ENCODE data around the gene WNT9A.

WNT9A gene

GRCh38 chr1:227903614-227904501 is 43.9 kb downstream of the WNT9A start:
- TF ChIP-seq ZBTB7A (IDR thresholded peaks at IDR 0.05; ENCODE audit: low read depth) (no peak), EP300 (IDR thresholded peaks at IDR 0.05; ENCODE audit: borderline replicate concordance) (no peak), NFIC (IDR thresholded peaks at IDR 0.05) (0 out of 2 replicates have a peak, but pooled peaks have one; percentile 4), YY1 (IDR thresholded peaks at IDR 0.05; ENCODE audit: low read depth) (no peak)

GRCh38 chr1:227903061-227903521 is 44.6 kb downstream of the WNT9A start:
- no peak for TF ChIP-seq CEBPB (IDR thresholded peaks at IDR 0.05)

- no peak for TF ChIP-seq ZBTB7A (IDR thresholded peaks at IDR 0.05; ENCODE audit: low read depth)
- no peak for TF ChIP-seq YY1 (IDR thresholded peaks at IDR 0.05; ENCODE audit: low read depth)
- no peak for TF ChIP-seq TCF12 (IDR thresholded peaks at IDR 0.05; ENCODE audit: low read depth)
- no peak for TF ChIP-seq EGR1 (IDR thresholded peaks at IDR 0.05)
- TF ChIP-seq USF1 (IDR thresholded peaks at IDR 0.05), result no peak
- TF ChIP-seq FOXM1 (IDR thresholded peaks at IDR 0.05; ENCODE audit: borderline replicate concordance, low read depth), result no peak
- TF ChIP-seq REST (IDR thresholded peaks at IDR 0.05; ENCODE audit: low read depth), result no peak
- TF ChIP-seq EP300 (IDR thresholded peaks at IDR 0.05; ENCODE audit: borderline replicate concordance), result no peak
Measured at GRCh38 chr1:227902641-227902990, 45.1 kb downstream of the WNT9A start.

GRCh38 chr1:227901906-227902640 is 45.7 kb downstream of the WNT9A start:
- TF ChIP-seq TAF1 (IDR thresholded peaks at IDR 0.05; ENCODE audit: low read depth) (no peak), USF1 (IDR thresholded peaks at IDR 0.05) (no peak), EP300 (IDR thresholded peaks at IDR 0.05; ENCODE audit: borderline replicate concordance) (no peak), TCF12 (IDR thresholded peaks at IDR 0.05; ENCODE audit: low read depth) (no peak), FOXM1 (IDR thresholded peaks at IDR 0.05; ENCODE audit: borderline replicate concordance, low read depth) (no peak), NFIC (IDR thresholded peaks at IDR 0.05) (no peak)

GRCh38 chr1:227901239-227901905 is 46.4 kb downstream of the WNT9A start:
- no peak for TF ChIP-seq EGR1 (IDR thresholded peaks at IDR 0.05)
- no peak for TF ChIP-seq ZBTB7A (IDR thresholded peaks at IDR 0.05; ENCODE audit: low read depth)
- no peak for TF ChIP-seq MAX (IDR thresholded peaks at IDR 0.05)
- TF ChIP-seq TEAD4 (IDR thresholded peaks at IDR 0.05), result no peak
- no peak for TF ChIP-seq CEBPB (IDR thresholded peaks at IDR 0.05)
- TF ChIP-seq REST (IDR thresholded peaks at IDR 0.05; ENCODE audit: low read depth), result no peak
- TF ChIP-seq EP300 (IDR thresholded peaks at IDR 0.05; ENCODE audit: borderline replicate concordance), result no peak
- no peak for TF ChIP-seq FOXM1 (IDR thresholded peaks at IDR 0.05; ENCODE audit: borderline replicate concordance, low read depth)
- TF ChIP-seq TCF12 (IDR thresholded peaks at IDR 0.05; ENCODE audit: low read depth), result no peak

GRCh38 chr1:227900571-227901051 is 47.1 kb downstream of the WNT9A start:
- no peak for TF ChIP-seq ZBTB7A (IDR thresholded peaks at IDR 0.05; ENCODE audit: low read depth)
